Inflammatory macrophage treated with lipopolysaccharide for 1 hour (primary cell): ENCODE data around the gene PRICKLE3.

Source experiments
- DNase-seq, 2 donors: peaks; one replicate each; pipeline ENCODE4 v3.0.0-alpha.2; 2020 to 2022

PRICKLE3 gene, protein sequence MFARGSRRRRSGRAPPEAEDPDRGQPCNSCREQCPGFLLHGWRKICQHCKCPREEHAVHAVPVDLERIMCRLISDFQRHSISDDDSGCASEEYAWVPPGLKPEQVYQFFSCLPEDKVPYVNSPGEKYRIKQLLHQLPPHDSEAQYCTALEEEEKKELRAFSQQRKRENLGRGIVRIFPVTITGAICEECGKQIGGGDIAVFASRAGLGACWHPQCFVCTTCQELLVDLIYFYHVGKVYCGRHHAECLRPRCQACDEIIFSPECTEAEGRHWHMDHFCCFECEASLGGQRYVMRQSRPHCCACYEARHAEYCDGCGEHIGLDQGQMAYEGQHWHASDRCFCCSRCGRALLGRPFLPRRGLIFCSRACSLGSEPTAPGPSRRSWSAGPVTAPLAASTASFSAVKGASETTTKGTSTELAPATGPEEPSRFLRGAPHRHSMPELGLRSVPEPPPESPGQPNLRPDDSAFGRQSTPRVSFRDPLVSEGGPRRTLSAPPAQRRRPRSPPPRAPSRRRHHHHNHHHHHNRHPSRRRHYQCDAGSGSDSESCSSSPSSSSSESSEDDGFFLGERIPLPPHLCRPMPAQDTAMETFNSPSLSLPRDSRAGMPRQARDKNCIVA

GRCh38 chrX:49186125-49187027 is at the start of gene PRICKLE3:
TSS of gene PRICKLE3 (minus strand) at chrX:49186373. CDS start at chrX:49186297, 76 bp downstream.
- peak; percentile 46 to 51 for DNase-seq

DNA sequence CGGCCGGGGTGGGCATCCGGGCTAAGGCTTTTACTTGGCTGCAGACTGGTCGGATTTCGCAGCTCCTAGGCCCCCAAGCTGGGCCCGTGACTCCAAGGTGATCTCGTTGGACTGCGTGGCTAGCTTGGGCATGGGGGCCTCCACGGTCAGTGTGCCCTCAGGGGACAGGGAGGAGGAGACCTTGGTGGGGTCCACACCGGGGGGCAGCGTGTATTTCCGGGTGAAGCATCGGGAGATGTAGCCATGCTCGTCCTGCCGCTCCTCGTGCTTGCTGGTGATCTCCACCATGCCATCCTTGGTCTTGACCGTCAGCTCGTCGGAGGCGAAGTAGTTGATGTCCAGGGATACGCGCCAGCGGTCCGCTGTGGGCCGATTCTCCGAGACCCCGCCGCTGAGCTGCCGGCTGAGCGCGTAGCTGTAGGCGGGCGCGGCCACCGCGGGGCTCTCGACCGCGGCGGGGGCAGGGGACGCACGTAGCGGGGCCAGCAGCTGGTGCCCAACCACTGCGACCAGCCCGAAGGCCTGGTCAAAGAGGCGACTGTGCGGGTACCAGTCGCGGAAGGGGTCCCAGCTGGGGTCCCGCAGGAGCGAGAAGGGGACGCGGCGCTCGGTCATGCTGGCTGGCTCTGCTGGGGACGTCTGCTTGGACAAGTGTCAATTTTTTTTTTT is 47.8 kb upstream of the PRICKLE3 start:
- DNase-seq, result no peak

DNA sequence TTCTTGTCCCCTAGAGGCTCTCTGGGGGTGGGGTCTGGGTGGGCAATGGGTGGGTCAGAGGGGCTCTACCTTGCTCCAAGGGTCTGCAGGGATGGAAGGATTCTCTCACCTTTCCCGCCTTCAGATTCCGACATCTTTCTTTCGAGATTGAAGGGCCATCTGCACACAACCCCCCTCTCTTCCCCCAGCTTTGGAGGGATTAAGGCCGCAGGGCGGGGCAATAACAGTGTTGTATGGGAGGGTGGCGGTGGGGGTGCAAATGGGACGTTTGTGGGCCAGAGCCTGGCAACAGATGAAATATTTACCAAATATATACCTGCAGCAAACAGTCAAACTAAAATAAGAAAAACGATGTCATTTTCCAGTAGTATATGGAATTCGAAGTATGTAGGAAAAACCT is 47.0 kb upstream of the PRICKLE3 start, which contains the start of gene CACNA1F:
Gene CACNA1F, minus strand, starts transcription at position 165 of the 400 bp plus-strand sequence. Its CDS starts 31 bp downstream, at position 134.
- DNase-seq, result no peak

GRCh38 chrX:49232525-49232924 is 46.4 kb upstream of the PRICKLE3 start:
- no peak for DNase-seq

- DNase-seq, result no peak
Observed at GRCh38 chrX:49231333-49232000, 45.3 kb upstream of the PRICKLE3 start.

- DNase-seq, result peak; percentile 51 to 71
Observed at GRCh38 chrX:49230500-49231232, 44.5 kb upstream of the PRICKLE3 start.

- DNase-seq, result no peak
Observed at GRCh38 chrX:49228185-49228584, 42.0 kb upstream of the PRICKLE3 start.

DNA sequence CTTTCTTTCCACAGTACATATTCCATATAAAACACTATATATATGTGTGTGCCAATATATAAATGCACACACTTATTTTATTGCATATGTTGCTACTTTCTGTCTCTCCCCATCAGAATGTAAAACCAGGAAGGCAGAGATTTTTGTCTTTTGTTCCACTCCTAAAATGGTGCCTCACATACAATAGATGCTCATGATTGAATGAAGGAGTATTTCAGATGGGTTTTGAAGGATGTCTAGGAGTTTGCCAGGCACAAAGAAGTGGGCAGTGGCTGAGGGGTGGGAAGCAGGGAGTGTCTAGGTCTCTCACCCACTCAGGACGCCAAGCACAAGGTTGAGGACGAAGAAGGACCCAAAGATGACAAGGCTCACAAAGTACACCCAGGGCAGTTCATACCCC is 41.6 kb upstream of the PRICKLE3 start:
- DNase-seq, result no peak

DNA sequence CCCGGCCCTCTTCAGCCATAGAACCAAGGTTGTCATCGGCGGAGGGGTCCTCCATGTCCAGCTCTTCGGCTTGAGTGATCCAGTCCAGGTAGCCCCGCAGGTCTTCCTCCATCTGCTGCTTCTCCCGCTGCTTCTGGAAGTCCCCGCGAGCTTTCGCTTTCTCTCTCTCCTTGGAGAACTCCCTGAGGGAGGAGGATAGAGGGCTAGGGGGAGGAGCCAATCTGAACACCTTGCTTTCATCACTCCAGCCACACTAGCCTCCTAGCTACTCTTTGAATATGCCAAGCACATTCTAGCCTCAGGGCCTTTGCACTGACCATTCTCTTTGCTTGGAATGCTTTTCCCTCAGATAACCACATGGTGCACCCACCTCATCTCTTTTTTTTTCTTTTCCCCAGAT is 40.8 kb upstream of the PRICKLE3 start:
- no peak for DNase-seq

DNA sequence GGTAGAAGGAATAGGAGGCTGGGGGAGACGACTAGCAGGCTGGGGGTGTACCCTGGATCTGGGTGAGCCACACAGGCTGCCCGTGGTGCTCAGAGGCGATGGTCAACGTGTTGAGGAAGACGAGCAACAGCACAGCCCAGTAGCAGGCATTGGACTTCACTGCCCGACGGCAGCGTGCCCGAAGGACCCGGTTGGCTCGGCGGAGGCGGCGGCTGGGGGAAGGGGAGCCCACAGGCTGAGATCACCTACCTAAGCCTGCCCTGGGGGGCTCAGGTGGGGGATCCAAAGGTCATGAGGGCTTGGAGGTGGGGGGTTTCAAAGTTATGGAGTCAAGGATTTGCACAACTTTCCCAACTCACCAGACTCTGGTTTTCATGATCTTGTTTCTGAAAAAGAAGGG is 39.7 kb upstream of the PRICKLE3 start:
- no peak for DNase-seq

GRCh38 chrX:49221868-49222267 is 35.7 kb upstream of the PRICKLE3 start:
- DNase-seq, result no peak

DNA sequence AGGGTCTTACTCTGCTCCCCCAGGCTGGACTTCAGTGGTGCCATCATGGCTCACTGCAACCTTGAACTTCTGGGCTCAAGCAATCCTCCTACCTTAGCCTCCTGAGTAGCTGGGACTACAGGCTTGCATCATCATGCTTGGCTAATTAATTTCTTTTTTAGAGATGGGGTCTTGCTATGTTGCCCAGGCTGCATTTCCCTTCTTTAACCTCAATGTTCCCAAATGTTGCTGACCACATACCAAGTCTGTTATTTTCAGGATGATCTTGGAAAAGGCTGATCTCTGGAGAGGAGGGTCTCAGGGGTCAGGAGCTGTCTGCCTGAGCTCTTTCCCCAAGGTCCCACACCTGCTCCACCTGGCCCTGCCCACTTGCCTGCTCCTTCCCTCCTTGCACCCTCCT is 33.9 kb upstream of the PRICKLE3 start:
- DNase-seq, result no peak

DNA sequence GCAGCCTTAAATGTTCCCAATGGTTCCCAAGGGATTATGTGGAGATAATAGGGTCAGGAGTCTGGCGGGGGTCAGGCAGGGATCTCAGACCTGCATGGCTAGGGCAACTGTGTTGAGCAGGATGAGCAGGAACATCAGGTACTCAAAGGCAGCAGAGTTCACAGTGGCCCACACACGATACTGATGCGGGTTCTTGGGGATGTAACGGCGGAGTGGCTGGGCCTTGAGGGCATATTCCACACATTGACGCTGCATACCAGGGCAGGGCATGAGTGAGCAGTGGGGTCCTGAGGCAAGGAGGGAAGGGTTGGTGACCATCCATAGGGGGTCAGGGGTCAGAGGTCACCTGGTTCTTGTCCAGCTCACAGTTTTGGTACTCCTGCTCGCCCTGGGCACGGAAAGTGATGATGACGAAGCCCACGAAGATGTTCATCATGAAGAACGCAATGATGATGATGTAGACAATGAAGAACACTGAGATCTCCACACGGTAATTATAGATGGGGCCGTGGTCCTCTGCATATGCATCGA is 28.9 kb upstream of the PRICKLE3 start:
- no peak for DNase-seq

- DNase-seq, result no peak
Observed at GRCh38 chrX:49214416-49214815, 28.2 kb upstream of the PRICKLE3 start.

- DNase-seq, result no peak
Observed at GRCh38 chrX:49212861-49213260, 26.7 kb upstream of the PRICKLE3 start.

DNA sequence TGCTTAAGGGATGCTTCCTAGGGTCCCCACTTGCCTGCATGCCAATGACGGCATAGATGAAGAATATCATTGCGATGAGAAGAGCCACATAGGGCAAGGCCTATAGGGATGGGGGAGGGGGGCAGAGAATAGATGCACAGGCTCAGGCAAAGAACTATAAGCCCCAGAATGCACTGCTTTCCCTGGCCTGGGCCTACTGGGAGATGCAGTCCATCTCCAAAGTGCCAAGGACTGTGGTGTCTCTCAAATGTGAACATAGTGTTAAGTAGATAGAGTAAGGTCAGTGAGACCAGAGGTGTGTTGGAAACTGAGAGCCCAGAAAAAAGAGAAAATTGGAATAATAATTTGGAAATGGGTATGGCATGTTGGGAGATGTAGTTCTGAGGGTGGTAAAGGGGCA is 26.0 kb upstream of the PRICKLE3 start:
- no peak for DNase-seq

GRCh38 chrX:49211074-49211473 is 24.9 kb upstream of the PRICKLE3 start:
- no peak for DNase-seq

- DNase-seq, result no peak
Observed at GRCh38 chrX:49210406-49210805, 24.2 kb upstream of the PRICKLE3 start.

- DNase-seq, result peak in 1 of 2 donors; percentile 61
Observed at GRCh38 chrX:49209434-49210251, 23.5 kb upstream of the PRICKLE3 start.

- no peak for DNase-seq
Observed at GRCh38 chrX:49208399-49208798, 22.2 kb upstream of the PRICKLE3 start.
